IMR-90 (cell line): ENCODE results near the gene CCDC13. TPM values are rescaled to one million over a fixed set of nuclear protein-coding genes. Genes with fewer than 3 reads are reported as not detected.

Experiments used
- ATAC-seq: fragments of 200-7000 bp; cut with Tn5 transposase; 2 replicates; pipeline ENCODE4 v1.9.1; 2020; ENCODE audit warnings: low read depth, mild to moderate bottlenecking, moderate library complexity
- BruUV-seq: library from RNA; stranded (reverse); fragments of 400-500 nt; replicated peaks from 2 replicates; lab custom pipeline; 2021; lab: Mats Ljungman, UMichigan
- CTCF ChIA-PET: fragments of 300-600 bp; formaldehyde crosslinking; extraction: SDS; loops from one replicate; lab custom pipeline; 2021; ENCODE audit warnings: antibody characterized with exemption; lab: Yijun Ruan, JAX
- POLR2A ChIA-PET: fragments of 300-600 bp; sonication (Branson Sonifier 250); formaldehyde crosslinking; loops from one replicate; lab custom pipeline; 2022; ENCODE audit warnings: antibody characterized with exemption; ENCODE audit not compliant: unreplicated experiment; lab: Charles Lee
- DNase-seq: peaks from one replicate; pipeline ENCODE4 v3.0.0; 2013
- H2AFZ ChIP-seq: replicated peaks from 2 replicates; pipeline ENCODE3; 2013; ENCODE audit warnings: low read length, mild to moderate bottlenecking; ENCODE audit not compliant: poor library complexity
- H2AK5ac ChIP-seq: 2 replicates; pipeline ENCODE4 v1.6.1; 2013; ENCODE audit warnings: low read depth, low read length, inconsistent platforms
- H2AK9ac ChIP-seq: replicated peaks from 2 replicates; pipeline ENCODE3; 2013; ENCODE audit warnings: mild to moderate bottlenecking, low read depth, low read length, moderate library complexity; ENCODE audit not compliant: poor library complexity
- H2BK120ac ChIP-seq: 2 replicates; pipeline ENCODE4 v1.6.1; 2013; ENCODE audit warnings: low read depth, low read length, inconsistent platforms
- H2BK15ac ChIP-seq: 3 replicates; pipeline ENCODE4 v1.6.1; 2013; ENCODE audit warnings: low read depth, low read length, inconsistent platforms
- H2BK20ac ChIP-seq: 2 replicates; pipeline ENCODE4 v1.6.1; 2013; ENCODE audit warnings: low read depth, mild to moderate bottlenecking, inconsistent platforms, low read length, moderate library complexity
- H2BK5ac ChIP-seq: 2 replicates; pipeline ENCODE4 v1.6.1; 2013; ENCODE audit warnings: mild to moderate bottlenecking, low read depth, low read length, inconsistent platforms; ENCODE audit not compliant: poor library complexity, severe bottlenecking
- H3K14ac ChIP-seq: replicated peaks from 2 replicates; pipeline ENCODE4 v1.6.1; 2013; ENCODE audit warnings: low read depth, low read length, inconsistent platforms
- H3K18ac ChIP-seq: 2 replicates; pipeline ENCODE4 v1.6.1; 2013; ENCODE audit warnings: low read depth, low read length, control low read depth
- H3K23ac ChIP-seq: 2 replicates; pipeline ENCODE4 v1.6.1; 2013; ENCODE audit warnings: low read depth, low read length, inconsistent platforms
- H3K27ac ChIP-seq: 2 replicates; pipeline ENCODE4 v1.5.1; 2013; ENCODE audit warnings: mild to moderate bottlenecking, control low read depth, low read length; ENCODE audit not compliant: insufficient read depth
- H3K27me3 ChIP-seq: 2 replicates; pipeline ENCODE4 v1.6.1; 2013; ENCODE audit warnings: low read length; ENCODE audit not compliant: control insufficient read depth, insufficient read depth
- H3K36me3 ChIP-seq: 2 replicates; pipeline ENCODE4 v1.6.1; 2013; ENCODE audit warnings: low read length, mixed read lengths; ENCODE audit not compliant: control insufficient read depth, insufficient read depth
- H3K4ac ChIP-seq: 2 replicates; pipeline ENCODE4 v1.6.1; 2013; ENCODE audit warnings: low read depth, low read length, inconsistent platforms
- H3K4me1 ChIP-seq: 2 replicates; pipeline ENCODE4 v1.6.1; 2013; ENCODE audit warnings: low read length, mixed read lengths; ENCODE audit not compliant: control insufficient read depth, insufficient read depth
- H3K4me2 ChIP-seq: 2 replicates; pipeline ENCODE4 v1.6.1; 2013; ENCODE audit warnings: low read depth, mild to moderate bottlenecking, control low read depth, low read length, moderate library complexity
- H3K4me3 ChIP-seq: 2 replicates; pipeline ENCODE4 v1.5.1; 2013; ENCODE audit warnings: low read depth, mild to moderate bottlenecking, control low read depth, low read length, moderate library complexity; ENCODE audit not compliant: insufficient read depth
- H3K56ac ChIP-seq: 2 replicates; pipeline ENCODE4 v1.6.1; 2013; ENCODE audit warnings: low read length, inconsistent platforms; ENCODE audit not compliant: insufficient read depth; ENCODE audit errors: extremely low read depth
- H3K79me1 ChIP-seq, 2 experiments: 2 replicates each; pipeline ENCODE4 v1.6.1; 2013; ENCODE audit warnings: low read length in 2 of 2, inconsistent platforms in 1 of 2, low read depth in 1 of 2
- H3K9ac ChIP-seq: 2 replicates; pipeline ENCODE4 v1.6.1; 2013; ENCODE audit warnings: low read depth, low read length, control low read depth
- H3K9me1 ChIP-seq: 2 replicates; pipeline ENCODE4 v1.6.1; 2013; ENCODE audit warnings: low read length, inconsistent platforms; ENCODE audit not compliant: insufficient read depth
- H3K9me3 ChIP-seq: 2 replicates; pipeline ENCODE4 v1.6.1; 2013; ENCODE audit warnings: low read length; ENCODE audit not compliant: control insufficient read depth, insufficient read depth
- H4K20me1 ChIP-seq: 2 replicates; pipeline ENCODE4 v1.6.1; 2013; ENCODE audit warnings: low read length, inconsistent platforms; ENCODE audit not compliant: insufficient read depth
- H4K5ac ChIP-seq: 2 replicates; pipeline ENCODE4 v1.6.1; 2013; ENCODE audit warnings: mild to moderate bottlenecking, low read depth, low read length, control low read depth
- H4K8ac ChIP-seq, 2 experiments: 2 replicates each; pipeline ENCODE4 v1.6.1; 2013; ENCODE audit warnings: low read depth in 2 of 2, low read length in 2 of 2, control low read depth in 1 of 2, inconsistent platforms in 1 of 2
- H4K91ac ChIP-seq: 2 replicates; pipeline ENCODE4 v1.6.1; 2013; ENCODE audit warnings: low read depth, low read length, inconsistent platforms; ENCODE audit not compliant: insufficient read depth
- BHLHE40 ChIP-seq: fragments of 150-350 bp; IDR thresholded peaks from 2 replicates; pipeline ENCODE4 v1.6.1; 2016; ENCODE audit warnings: mild to moderate bottlenecking, low read depth, low read length
- CEBPB ChIP-seq: IDR thresholded peaks from 2 replicates; pipeline ENCODE4 v1.6.1; 2012; ENCODE audit warnings: low read depth, low read length, improper control_type of control experiment
- CHD1 ChIP-seq: IDR thresholded peaks from 2 replicates; pipeline ENCODE4 v1.6.1; 2012; ENCODE audit warnings: low read depth, low read length, improper control_type of control experiment
- CTCF ChIP-seq: conservative IDR thresholded peaks from 2 replicates; pipeline ENCODE4 v1.5.1; 2012; ENCODE audit warnings: mild to moderate bottlenecking, low read depth, low read length, improper control_type of control experiment
- ELK1 ChIP-seq: fragments of 150-350 bp; IDR thresholded peaks from 2 replicates; pipeline ENCODE4 v1.6.1; 2016; ENCODE audit warnings: low read depth, mild to moderate bottlenecking, low read length, moderate library complexity, borderline replicate concordance
- FOS ChIP-seq: fragments of 150-350 bp; IDR thresholded peaks from 2 replicates; pipeline ENCODE4 v1.6.1; 2016; ENCODE audit warnings: low read depth, low read length
- MAFK ChIP-seq: IDR thresholded peaks from 2 replicates; pipeline ENCODE4 v1.6.1; 2012; ENCODE audit warnings: low read depth, low read length, improper control_type of control experiment
- MAZ ChIP-seq: IDR thresholded peaks from 2 replicates; pipeline ENCODE4 v1.6.1; 2012; ENCODE audit warnings: low read depth, mild to moderate bottlenecking, low read length, improper control_type of control experiment, moderate library complexity, borderline replicate concordance
- MXI1 ChIP-seq: IDR thresholded peaks from 2 replicates; pipeline ENCODE4 v1.6.1; 2012; ENCODE audit warnings: low read depth, mild to moderate bottlenecking, low read length, moderate library complexity, borderline replicate concordance
- NFE2L2 ChIP-seq: fragments of 150-350 bp; IDR thresholded peaks from 2 replicates; pipeline ENCODE4 v1.6.1; 2016; ENCODE audit warnings: low read depth, mild to moderate bottlenecking, low read length
- POLR2A ChIP-seq: IDR thresholded peaks from 2 replicates; pipeline ENCODE4 v1.6.1; 2012; ENCODE audit warnings: mild to moderate bottlenecking, low read depth, low read length
- RAD21 ChIP-seq: IDR thresholded peaks from 2 replicates; pipeline ENCODE4 v1.6.1; 2012; ENCODE audit warnings: low read length, improper control_type of control experiment
- RCOR1 ChIP-seq: IDR thresholded peaks from 2 replicates; pipeline ENCODE4 v1.6.1; 2012; ENCODE audit warnings: mild to moderate bottlenecking, low read length, improper control_type of control experiment; ENCODE audit not compliant: insufficient replicate concordance
- RFX5 ChIP-seq: IDR thresholded peaks from 2 replicates; pipeline ENCODE4 v1.8.0; 2012; ENCODE audit warnings: low read depth, mild to moderate bottlenecking, low read length, moderate library complexity
- SMC3 ChIP-seq: fragments of 150-350 bp; IDR thresholded peaks from 2 replicates; pipeline ENCODE4 v1.6.1; 2016; ENCODE audit warnings: low read depth, mild to moderate bottlenecking, antibody characterized with exemption, low read length, moderate library complexity
- USF2 ChIP-seq: fragments of 150-350 bp; IDR thresholded peaks from 2 replicates; pipeline ENCODE4 v1.6.1; 2017; ENCODE audit warnings: mild to moderate bottlenecking, antibody characterized with exemption, low read length, low read depth
- WGBS, 2 experiments: methylation state at CpG; one replicate each; pipeline versions ENCODE4 v1.1.5 to v1.1.7; 2013; ENCODE audit warnings: missing lambda C conversion rate in 2 of 2; ENCODE audit not compliant: insufficient read length in 1 of 2; ENCODE audit errors: extremely low coverage in 2 of 2; 5-methylcytosine and 5-hydroxymethylcytosine counted together
- dilution Hi-C: fragments of 300-500 bp; cut with HindIII; formaldehyde crosslinking; loops from one replicate; pipeline ENCODE4 v1.14.3; 2018; ENCODE audit warnings: low sequenced_read_pairs; ENCODE audit not compliant: unreplicated experiment
- in situ Hi-C: fragments of 300-500 bp; cut with MboI; formaldehyde crosslinking; loops from 3 replicates; pipeline ENCODE4 v1.14.3; 2019; ENCODE audit warnings: low sequenced_read_pairs, inconsistent platforms, mixed read lengths
- intact Hi-C: fragments of 100-400 bp; cut with micrococcal nuclease; formaldehyde crosslinking; loops from 2 replicates; pipeline ENCODE4 v1.10.0; 2022
- polyA plus RNA-seq, 3 experiments: library from polyadenylated mRNA; depleted of rRNA; stranded (reverse); fragments of >200 nt; gene quantifications; 2 replicates each; pipeline ENCODE4 v1.2.3, GENCODE V29; 2012; ENCODE audit warnings: low replicate concordance in 1 of 3
- total RNA-seq: library from RNA; depleted of rRNA; stranded (reverse); fragments of >200 nt; gene quantifications from 2 replicates; pipeline ENCODE4 v1.2.3, GENCODE V29; 2012

Gene CCDC13
- total and polyA plus RNA-seq, 2 of the 4 experiments (the other 2 are of a cell fraction) = 0.18 to 0.19 TPM

GRCh38 chr3:42745291-42745745, 27.7 kb downstream of the CCDC13 start:
- H3K9me3 ChIP-seq = no peaks in the 10 kb centered on the region
- in situ Hi-C loops = no loop called here
- H3K18ac ChIP-seq = no peak overlapping the region
- H3K4me3 ChIP-seq = no peak overlapping the region
- no peak overlapping the region for H2AFZ ChIP-seq
- H2AK9ac ChIP-seq = no peak overlapping the region
- ATAC-seq = no peak
- H4K20me1 ChIP-seq = peaks cover 9% of the 10 kb centered on the region
- TF ChIP-seq ELK1 (no peak), RCOR1 (no peak), MAZ (no peak), BHLHE40 (no peak), RAD21 (no peak), CEBPB (no peak), RFX5 (no peak), SMC3 (no peak), MAFK (no peak), USF2 (no peak), FOS (no peak), CTCF (no peak), NFE2L2 (no peak), POLR2A (no peak), MXI1 (no peak), CHD1 (no peak)
- ChIA-PET CTCF (interaction anchor here (1.2 to 1.5 kb wide), 3 partner anchors 17 to 94 kb away, joined by 3 to 5 read pairs (median 4); no protein-coding TSS in a partner anchor), POLR2A (no interaction called here)
- DNase-seq = no peak
- H3K9ac ChIP-seq = no peak overlapping the region
- H4K91ac ChIP-seq = no peak overlapping the region
- H3K23ac ChIP-seq = no peak overlapping the region
- H4K8ac ChIP-seq = no peak overlapping the region
- intact Hi-C loops = loop anchor here (2.0 kb wide), 1 partner anchor 93 kb away; the partner anchor contains the start of gene ZBTB47
- H3K4me1 ChIP-seq = peaks cover 12% of the 10 kb centered on the region
- H3K9me1 ChIP-seq = peaks cover 14% of the 10 kb centered on the region
- H2BK5ac ChIP-seq = no peak overlapping the region
- H2AK5ac ChIP-seq = no peak overlapping the region
- H3K56ac ChIP-seq = no peak overlapping the region
- H3K4ac ChIP-seq = no peak overlapping the region
- no peak overlapping the region for H3K27ac ChIP-seq
- dilution Hi-C loops = no loop called here
- H2BK15ac ChIP-seq = no peak overlapping the region
- H3K36me3 ChIP-seq = no peaks in the 10 kb centered on the region
- H2BK20ac ChIP-seq = no peak overlapping the region
- H3K4me2 ChIP-seq = no peak overlapping the region
- H2BK120ac ChIP-seq = no peak overlapping the region
- H3K27me3 ChIP-seq = peaks cover 8% of the 10 kb centered on the region; the same call in 1 of the 2 replicates
- 80% methylated on average over 1 of the region's 3 CpGs; no CpG with 5 or more reads in 1 of the 2 experiments for WGBS, 2 experiments
- H4K5ac ChIP-seq = no peak overlapping the region
- no peak overlapping the region for H3K14ac ChIP-seq
- BruUV-seq = no TSS peak
- H3K79me1 ChIP-seq = no peaks in the 10 kb centered on the region
